Endothelial cell of umbilical vein (primary cell): Measurements from ENCODE around the gene RHEBL1. TPM values are rescaled to one million over a fixed set of nuclear protein-coding genes. Genes with fewer than 3 reads are reported as not detected.

Source experiments
- BruUV-seq: library from RNA; stranded (reverse); fragments of 400-500 nt; replicated peaks from 2 replicates; lab custom pipeline; 2021; lab: Mats Ljungman, UMichigan
- CTCF ChIA-PET: fragments of 300-600, 350-600 bp; sonication (Branson Sonifier 250); formaldehyde crosslinking; loops from one replicate; lab custom pipeline; 2021; ENCODE audit warnings: antibody characterized with exemption, inconsistent platforms; lab: Charles Lee
- POLR2A ChIA-PET: fragments of 300-600, 350-600 bp; sonication (Branson Sonifier 250); formaldehyde crosslinking; loops from one replicate; lab custom pipeline; 2021; ENCODE audit warnings: antibody characterized with exemption, inconsistent platforms; lab: Charles Lee
- DNase-seq: peaks from one replicate; pipeline ENCODE4 v3.0.0-alpha.2; 2011; ENCODE audit warnings: low read depth, low spot score
- FAIRE-seq: peaks from 2 replicates; lab custom pipeline; 2011; peaks lifted over from hg19 to GRCh38; lab: Jason Lieb, UNC
- H2AFZ ChIP-seq: 2 replicates; pipeline ENCODE4 v1.6.0; 2012; ENCODE audit warnings: low read depth, low read length, control low read depth, inconsistent platforms
- H3K27ac ChIP-seq: 2 replicates; pipeline ENCODE4 v1.5.1; 2011; ENCODE audit warnings: low read depth, mild to moderate bottlenecking, control low read depth, low read length, moderate library complexity; ENCODE audit not compliant: insufficient read depth
- H3K27me3 ChIP-seq, 2 experiments: 2 replicates each; pipeline versions ENCODE4 v1.6.0 to v1.6.1; 2011; ENCODE audit warnings: low read length in 2 of 2, mixed read lengths in 1 of 2; ENCODE audit not compliant: control insufficient read depth in 2 of 2, insufficient read depth in 2 of 2
- H3K36me3 ChIP-seq, 2 experiments: 2 replicates in 1 of 2; 3 replicates in 1 of 2; pipeline ENCODE4 v1.5.1; 2011; ENCODE audit warnings: low read length in 2 of 2, mild to moderate bottlenecking in 1 of 2, moderate library complexity in 1 of 2; ENCODE audit not compliant: control insufficient read depth in 2 of 2, insufficient read depth in 2 of 2; ENCODE audit errors: extremely low read depth in 1 of 2
- H3K4me1 ChIP-seq: 3 replicates; pipeline ENCODE4 v1.5.1; 2011; ENCODE audit warnings: mild to moderate bottlenecking, low read length; ENCODE audit not compliant: control insufficient read depth, insufficient read depth; ENCODE audit errors: extremely low read depth
- H3K4me2 ChIP-seq: 2 replicates; pipeline ENCODE4 v1.6.1; 2011; ENCODE audit warnings: low read length, control low read depth, mixed read lengths; ENCODE audit not compliant: insufficient read depth
- H3K4me3 ChIP-seq, 3 experiments: fragments of 200-600 bp in 1 of 3; sonication (generic), shearing (Covaris generic) in 1 of 3; replicated peaks in 1 of 3; 2 replicates each; pipeline ENCODE4 v1.5.1; 2011 to 2016; ENCODE audit warnings: control low read depth in 3 of 3, low read length in 3 of 3, mild to moderate bottlenecking in 2 of 3, inconsistent platforms in 1 of 3, low read depth in 1 of 3, moderate library complexity in 1 of 3; ENCODE audit not compliant: insufficient read depth in 1 of 3
- H3K79me2 ChIP-seq: 2 replicates; pipeline ENCODE4 v1.6.0; 2012; ENCODE audit warnings: low read length, inconsistent platforms; ENCODE audit not compliant: control insufficient read depth, insufficient read depth
- H3K9ac ChIP-seq: replicated peaks from 2 replicates; pipeline ENCODE3; 2011; ENCODE audit warnings: low read length, control low read depth; ENCODE audit not compliant: insufficient read depth; ENCODE audit errors: extremely low read depth
- H3K9me1 ChIP-seq: replicated peaks from 3 replicates; pipeline ENCODE4 v1.6.0; 2011; ENCODE audit warnings: mild to moderate bottlenecking, low read length; ENCODE audit not compliant: control insufficient read depth, insufficient read depth; ENCODE audit errors: extremely low read depth
- H3K9me3 ChIP-seq: replicated peaks from 2 replicates; pipeline ENCODE4 v1.5.1; 2012; ENCODE audit warnings: low read length, inconsistent platforms; ENCODE audit not compliant: control insufficient read depth, insufficient read depth
- H4K20me1 ChIP-seq: replicated peaks from 2 replicates; pipeline ENCODE3; 2011; ENCODE audit warnings: mild to moderate bottlenecking, low read length; ENCODE audit not compliant: control insufficient read depth, insufficient read depth; ENCODE audit errors: extremely low read depth
- CTCF ChIP-seq, 2 donors: IDR thresholded peaks; 1 replicate in 1 of 2; 2 replicates in 1 of 2; pipeline ENCODE4 v1.5.1; 2011; ENCODE audit warnings: low read length in 2 of 2, mild to moderate bottlenecking in 2 of 2, moderate library complexity in 2 of 2, control low read depth in 1 of 2, inconsistent platforms in 1 of 2, low read depth in 1 of 2; ENCODE audit not compliant: insufficient read depth in 1 of 2; ENCODE audit errors: extremely low read depth in 1 of 2
- EZH2 ChIP-seq: IDR thresholded peaks from 2 replicates; pipeline ENCODE4 v1.6.1; 2012; ENCODE audit warnings: borderline replicate concordance, low read depth, mild to moderate bottlenecking, moderate library complexity, low read length, inconsistent platforms; ENCODE audit not compliant: severe bottlenecking
- FOS ChIP-seq: IDR thresholded peaks from 2 replicates; pipeline ENCODE4 v1.6.1; 2011; ENCODE audit warnings: mild to moderate bottlenecking, low read length, moderate library complexity, borderline replicate concordance; ENCODE audit not compliant: insufficient read depth
- GATA2 ChIP-seq: IDR thresholded peaks from 2 replicates; pipeline ENCODE4 v1.7.0; 2011; ENCODE audit warnings: low read depth, mild to moderate bottlenecking, moderate library complexity, mixed read lengths, low read length; ENCODE audit not compliant: insufficient read length, insufficient read depth
- JUN ChIP-seq: IDR thresholded peaks from 2 replicates; pipeline ENCODE4 v1.6.1; 2011; ENCODE audit warnings: borderline replicate concordance, low read depth; ENCODE audit not compliant: insufficient read length, insufficient read depth
- MAX ChIP-seq: IDR thresholded peaks from 2 replicates; pipeline ENCODE4 v1.6.1; 2011; ENCODE audit not compliant: insufficient read depth, insufficient read length
- MYC ChIP-seq: IDR thresholded peaks from one replicate; pipeline ENCODE4 v1.6.1; 2011; ENCODE audit warnings: mild to moderate bottlenecking, low read depth, low read length
- POLR2A ChIP-seq: IDR thresholded peaks from 2 replicates; pipeline ENCODE4 v1.6.1; 2012; ENCODE audit warnings: low read depth, mild to moderate bottlenecking, control low read depth, low read length
- POLR2AphosphoS5 ChIP-seq: IDR thresholded peaks from 2 replicates; pipeline ENCODE4 v1.6.1; 2012; ENCODE audit warnings: low read depth, mild to moderate bottlenecking, control low read depth, low read length, moderate library complexity; ENCODE audit not compliant: insufficient read depth
- dilution Hi-C: fragments of 300-500 bp; cut with MboI; formaldehyde crosslinking; loops from one replicate; pipeline ENCODE4 v1.15.0; 2019; ENCODE audit warnings: low sequenced_read_pairs; ENCODE audit not compliant: extremely low pct_ligation_motif_present
- intact Hi-C: fragments of 100-400 bp; cut with micrococcal nuclease; formaldehyde crosslinking; loops from one replicate; pipeline ENCODE4 v1.10.0; 2022
- polyA plus RNA-seq, 4 experiments: library from polyadenylated mRNA; depleted of rRNA in 3 of 4; stranded (reverse) in 3 of 4; unstranded in 1 of 4; fragments of >200 nt; gene quantifications; 2 replicates each; pipeline versions ENCODE4 v1.2.1 to v1.2.3, GENCODE V29; 2011 to 2012; ENCODE audit warnings: missing spikeins in 1 of 4
- total RNA-seq: library from RNA; stranded (reverse); gene quantifications from 2 replicates; pipeline ENCODE4 v1.2.3, GENCODE V29; 2021

Gene RHEBL1
- total and polyA plus RNA-seq, 2 donors (not counting 3 experiments of a cell fraction or from before 2014, with no cell fraction given): 2.6 to 2.7 TPM

- Histone ChIP-seq H3K9me1 (no peaks in the 10 kb centered on the region), H3K4me1 (peaks cover 12% of the 10 kb centered on the region), H2AFZ (no peak overlapping the region), H4K20me1 (no peaks in the 10 kb centered on the region), H3K79me2 (no peaks in the 10 kb centered on the region), H3K9ac (no peak overlapping the region), H3K36me3 (no peaks in the 10 kb centered on the region), H3K9me3 (no peaks in the 10 kb centered on the region), H3K27ac (no peak overlapping the region), H3K4me2 (no peak overlapping the region), H3K27me3 (no peaks in the 10 kb centered on the region), H3K4me3 (no peak overlapping the region)
- intact Hi-C loops: loop anchor here (1.0 kb wide), 1 partner anchor 22 kb away; no protein-coding TSS in a partner anchor
- no peak for DNase-seq
- dilution Hi-C loops: no loop called here
- ChIA-PET CTCF (interaction anchor here (1.0 to 2.3 kb wide), 2 partner anchors 17 to 24 kb away, joined by 3 to 24 read pairs; partner anchors contain the start of gene DHH), POLR2A (interaction anchor here (0.6 kb wide), 1 partner anchor 11 kb away, joined by 3 read pairs; no protein-coding TSS in a partner anchor)
- no peak for FAIRE-seq
- TF ChIP-seq EZH2 (no peak), GATA2 (no peak), JUN (no peak), FOS (no peak), MAX (no peak), POLR2A (no peak), CTCF (IDR thresholded peaks at IDR 0.05; ENCODE audit: extremely low read depth in 1 of 2, insufficient read depth in 1 of 2, low read depth in 1 of 2, low read length in 2 of 2) (no peak), MYC (no peak), POLR2AphosphoS5 (no peak)
- BruUV-seq: no TSS peak
Measured at GRCh38 chr12:49070971-49071370, 1.2 kb upstream of the RHEBL1 start.
